Mammary epithelial cell (primary cell): ENCODE measurements around the gene SFSWAP.

Source experiments
- CTCF ChIP-seq, 2 donors: IDR thresholded peaks in 1 of 2; conservative IDR thresholded peaks in 1 of 2; 2 replicates each; pipeline ENCODE4 v1.5.1; 2011 to 2012; ENCODE audit warnings: inconsistent platforms in 2 of 2, low read length in 2 of 2, mild to moderate bottlenecking in 2 of 2, control low read depth in 1 of 2, low read depth in 1 of 2; ENCODE audit not compliant: insufficient read depth in 1 of 2; ENCODE audit errors: extremely low read depth in 1 of 2
- EZH2 ChIP-seq: IDR thresholded peaks from 2 replicates; pipeline ENCODE4 v1.6.1; 2012; ENCODE audit warnings: low read length, inconsistent platforms, borderline replicate concordance

GRCh38 chr12:131832321-131833231 lies 121.7 kb downstream of the SFSWAP start:
- no peak for TF ChIP-seq CTCF (conservative IDR thresholded peaks at IDR 0.05 in 1 of 2, IDR thresholded peaks at IDR 0.05 in 1 of 2; ENCODE audit: extremely low read depth in 1 of 2, insufficient read depth in 1 of 2, low read depth in 1 of 2, low read length in 2 of 2)
- no peak for TF ChIP-seq EZH2
